GM20431 (cell line): Measurements from ENCODE around the gene PLEKHO2.

Experiments used
- in situ Hi-C: fragments of 300-500 bp; cut with MseI, MboI; formaldehyde crosslinking; loops from one replicate; pipeline ENCODE4 v1.15.0; 2020; ENCODE audit warnings: low sequenced_read_pairs; ENCODE audit not compliant: unreplicated experiment

PLEKHO2 gene

DNA sequence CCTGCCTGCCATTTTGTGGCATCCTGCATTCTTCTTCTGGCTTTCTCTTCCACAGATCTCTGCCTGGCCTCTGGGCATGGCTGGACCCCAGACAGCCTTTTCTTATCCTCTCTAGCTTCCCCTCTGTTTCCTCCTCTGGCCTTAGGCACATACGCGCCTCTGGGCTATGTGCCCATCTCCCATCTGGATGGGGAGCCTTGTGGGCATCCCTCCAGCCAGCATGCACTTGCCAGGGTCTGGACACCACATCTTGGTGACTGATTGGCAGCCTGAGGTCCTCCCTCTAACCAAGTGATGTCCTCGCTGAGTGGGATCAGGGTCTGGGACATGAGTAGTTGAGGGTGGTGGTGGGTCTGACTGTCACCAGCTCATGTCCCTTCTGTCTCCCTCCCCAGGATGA lies 12.8 kb downstream of the PLEKHO2 start:
- in situ Hi-C loops: no loop called here

DNA sequence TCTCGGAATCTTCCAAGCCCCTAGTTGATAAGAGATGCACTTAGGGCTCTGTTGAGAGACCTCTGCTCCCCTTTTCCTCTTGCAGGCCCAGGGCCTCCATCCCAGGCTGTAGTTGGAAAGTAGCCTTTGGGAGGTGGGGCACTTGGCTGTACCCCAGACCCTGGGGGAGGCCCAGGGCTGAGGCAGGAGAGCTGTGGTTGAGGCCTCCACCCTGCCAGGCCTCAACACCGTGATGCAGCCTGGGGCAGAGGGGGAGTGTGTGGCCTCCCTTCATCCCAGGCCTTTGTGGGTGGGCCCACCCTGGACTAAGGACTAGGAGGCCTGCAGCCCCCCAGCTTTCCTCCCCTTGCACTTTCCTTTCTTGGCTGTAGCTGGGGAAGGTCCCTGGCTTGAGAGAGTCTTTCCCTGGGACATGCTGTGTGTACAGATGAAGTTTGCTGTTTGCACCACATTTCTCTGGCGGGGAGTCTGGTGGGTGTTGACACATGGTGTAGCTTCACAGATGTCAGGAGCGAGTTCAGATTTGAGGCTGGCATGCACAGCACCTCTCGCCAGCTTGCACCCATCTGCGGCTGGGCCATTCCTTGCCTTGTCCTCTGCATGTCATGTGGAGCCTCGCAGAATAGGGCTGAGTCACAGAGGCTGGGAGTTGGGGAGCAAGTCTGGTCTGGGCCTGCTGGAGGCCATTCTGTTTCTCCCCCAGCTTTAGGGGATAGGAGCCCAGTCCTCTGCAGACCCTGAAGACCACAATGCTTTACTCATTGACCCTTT lies 13.7 kb downstream of the PLEKHO2 start:
- in situ Hi-C loops: no loop called here

DNA sequence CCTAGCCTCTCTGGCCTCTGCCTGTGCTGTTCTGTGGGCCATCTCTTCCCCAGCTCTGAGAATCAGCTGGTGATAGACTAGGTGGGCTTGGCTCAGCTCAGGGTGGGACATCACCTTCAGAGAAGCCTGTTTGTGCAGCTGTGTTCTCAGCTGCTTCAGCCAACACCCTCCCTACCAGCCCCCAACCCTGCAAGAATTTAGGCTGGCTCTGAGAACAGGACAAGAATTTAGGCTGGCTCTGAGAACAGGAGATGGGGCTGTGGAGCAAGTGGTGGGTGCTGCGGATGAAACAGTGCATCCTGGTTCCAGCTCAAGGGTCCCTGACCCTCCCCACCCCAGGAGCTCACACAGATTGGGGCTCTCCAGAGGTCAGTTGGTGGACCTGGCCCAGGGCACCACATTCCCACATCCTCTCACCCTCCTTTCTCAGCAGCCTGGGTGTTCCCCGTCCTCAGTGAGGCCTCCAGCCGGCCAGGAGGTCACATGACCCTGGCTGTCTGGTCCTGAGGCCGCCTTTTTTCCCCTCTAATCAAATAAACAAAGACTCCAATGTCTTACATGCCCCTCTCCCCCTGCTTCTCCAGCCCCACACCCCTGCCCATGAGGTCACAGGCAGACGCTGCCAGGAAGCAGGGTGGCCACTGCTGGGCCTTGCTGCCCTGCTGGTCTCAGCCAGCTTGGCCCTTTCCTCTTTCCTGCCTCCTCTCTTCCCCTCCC lies 14.9 kb downstream of the PLEKHO2 start:
- in situ Hi-C loops: no loop called here

GRCh38 chr15:64857421-64857820 lies 15.7 kb downstream of the PLEKHO2 start:
- in situ Hi-C loops: no loop called here

DNA sequence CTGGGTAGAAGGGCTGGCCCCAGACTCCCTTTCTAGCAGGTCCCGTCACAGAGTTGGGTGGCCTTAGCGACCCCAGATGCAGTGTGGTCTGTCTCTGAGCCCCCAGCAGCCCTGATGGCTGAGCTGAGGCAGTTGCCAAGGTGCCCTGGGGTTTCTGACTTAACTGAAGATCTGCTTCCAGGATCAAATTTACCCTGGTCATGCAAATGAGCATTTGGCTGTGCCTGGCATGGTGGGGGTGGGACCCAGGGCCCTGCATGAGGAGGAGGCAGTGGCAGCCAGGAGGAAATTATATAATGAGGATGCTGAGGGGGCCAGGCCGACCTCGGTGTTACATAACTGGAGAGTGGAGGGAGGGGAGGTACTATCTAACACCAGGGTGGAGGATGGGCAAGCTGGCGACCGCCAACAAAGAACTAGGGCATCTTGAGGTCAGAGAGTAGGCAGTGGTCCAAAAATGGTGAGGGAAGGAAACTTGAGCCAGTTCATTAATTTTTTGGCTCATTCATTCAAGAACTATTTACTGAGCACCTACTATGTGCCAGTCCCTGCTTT lies 16.4 kb downstream of the PLEKHO2 start:
- in situ Hi-C loops: no loop called here

DNA sequence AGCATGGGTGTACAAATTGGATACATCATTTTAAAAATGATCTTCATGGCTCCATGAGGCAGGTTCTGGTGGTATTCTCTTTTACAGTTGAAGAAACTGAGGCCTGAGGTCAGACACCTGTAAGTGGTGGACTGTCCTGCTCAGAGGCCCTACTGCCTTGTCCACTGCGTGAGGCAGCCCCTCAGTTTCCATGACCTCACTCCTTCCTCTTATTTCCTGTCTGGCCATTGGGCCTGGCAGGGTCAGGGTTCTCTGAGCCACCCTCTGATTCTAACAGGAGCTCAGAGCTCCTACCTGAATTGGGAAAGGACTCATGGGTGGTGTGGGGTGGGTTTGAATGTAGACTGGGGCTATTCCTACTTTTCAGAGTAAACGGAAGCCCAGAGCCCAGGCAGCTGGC lies 17.5 kb downstream of the PLEKHO2 start:
- in situ Hi-C loops: no loop called here

DNA sequence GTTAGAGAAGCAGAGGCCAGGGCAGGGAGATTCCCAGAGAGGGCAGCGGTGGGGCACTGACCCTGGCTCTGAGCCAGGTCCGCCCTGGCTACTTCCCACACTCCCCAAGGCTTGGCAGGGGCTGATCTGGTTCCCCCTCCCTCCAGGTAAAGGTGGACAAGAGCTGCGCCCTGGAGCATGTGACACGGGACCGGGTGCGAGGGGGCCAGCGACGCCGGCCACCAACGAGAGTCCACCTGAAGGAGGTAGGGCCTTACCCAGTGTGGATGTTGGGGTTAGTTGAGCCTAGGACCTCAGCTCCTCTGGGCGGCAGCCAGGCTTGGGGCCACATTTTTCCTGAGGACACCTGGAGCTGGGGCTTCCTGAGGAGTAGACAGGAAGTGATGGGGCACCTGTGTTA lies 19.6 kb downstream of the PLEKHO2 start:
- in situ Hi-C loops: no loop called here

DNA sequence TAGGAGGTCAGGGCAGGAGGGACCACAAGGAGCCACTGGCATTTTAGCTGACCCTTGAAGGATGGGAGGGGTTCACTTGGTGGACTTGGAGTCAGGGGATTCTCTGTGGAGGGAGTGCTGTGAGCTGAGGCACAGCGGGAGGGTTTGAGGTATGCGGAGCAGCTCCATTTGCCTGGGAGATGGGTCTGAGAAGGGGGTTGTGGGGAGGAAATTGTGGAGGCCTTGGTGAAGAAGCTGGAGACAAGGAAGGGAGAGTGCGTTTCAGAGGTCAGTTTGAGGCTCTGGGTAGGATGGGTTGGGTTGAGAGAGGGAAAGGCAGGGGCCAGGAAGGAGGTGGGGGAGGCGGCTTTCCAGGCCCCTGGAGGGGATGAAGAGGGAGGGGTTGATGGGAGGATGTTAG lies 20.2 kb downstream of the PLEKHO2 start:
- in situ Hi-C loops: no loop called here

- in situ Hi-C loops: no loop called here
These were observed 20.7 kb downstream of the PLEKHO2 start for GRCh38 chr15:64862408-64862807.

GRCh38 chr15:64864068-64864467 lies 22.4 kb downstream of the PLEKHO2 start:
- in situ Hi-C loops: no loop called here

GRCh38 chr15:64865126-64865997 lies 23.6 kb downstream of the PLEKHO2 start:
- in situ Hi-C loops: no loop called here

DNA sequence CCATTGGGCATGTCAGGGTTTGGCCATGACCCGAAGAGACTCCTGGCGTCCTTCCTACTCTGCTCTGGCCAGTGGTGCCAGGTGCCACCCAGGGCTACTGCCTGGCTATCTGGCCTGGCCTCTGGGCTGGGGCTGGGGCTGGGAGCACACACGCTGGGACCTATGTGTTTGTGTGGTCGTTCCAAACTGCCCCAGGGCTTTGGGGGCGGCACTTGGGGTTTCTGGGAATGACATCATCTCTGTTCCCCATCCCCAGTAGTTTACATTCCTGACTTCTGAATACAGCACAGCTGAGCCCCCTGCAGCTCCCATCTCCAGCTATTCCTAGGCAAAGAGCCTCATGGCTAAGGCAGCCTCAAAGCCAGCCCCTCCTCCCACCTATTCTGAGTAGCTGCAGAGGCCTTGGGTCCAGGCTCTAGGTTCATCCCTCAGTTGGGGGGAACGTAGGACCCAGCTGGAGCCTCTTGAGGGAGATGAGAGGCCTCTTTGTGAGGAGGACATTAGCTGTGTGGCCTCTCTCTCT lies 24.3 kb downstream of the PLEKHO2 start:
- in situ Hi-C loops: no loop called here

GRCh38 chr15:64869501-64869900 lies 27.8 kb downstream of the PLEKHO2 start:
- in situ Hi-C loops: no loop called here

DNA sequence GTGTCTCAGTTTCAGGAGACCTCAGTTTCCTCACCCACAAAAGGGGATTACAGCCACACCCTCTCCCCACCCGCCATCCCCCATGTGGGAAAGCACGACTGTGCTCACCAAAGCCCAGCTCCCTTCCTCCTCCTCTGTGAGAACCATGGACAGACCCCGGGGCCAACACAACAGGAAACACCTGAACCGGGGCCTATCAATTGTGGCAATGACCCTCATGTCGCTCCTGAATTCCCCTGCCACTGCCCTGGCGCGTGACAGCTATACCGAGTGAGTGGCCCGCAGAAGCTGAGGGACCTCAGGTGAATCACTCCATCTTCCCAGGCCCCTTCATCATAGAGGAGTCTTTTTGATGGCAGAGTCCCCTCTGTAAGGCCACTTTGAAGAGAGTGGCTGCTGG lies 28.6 kb downstream of the PLEKHO2 start:
- in situ Hi-C loops: no loop called here

DNA sequence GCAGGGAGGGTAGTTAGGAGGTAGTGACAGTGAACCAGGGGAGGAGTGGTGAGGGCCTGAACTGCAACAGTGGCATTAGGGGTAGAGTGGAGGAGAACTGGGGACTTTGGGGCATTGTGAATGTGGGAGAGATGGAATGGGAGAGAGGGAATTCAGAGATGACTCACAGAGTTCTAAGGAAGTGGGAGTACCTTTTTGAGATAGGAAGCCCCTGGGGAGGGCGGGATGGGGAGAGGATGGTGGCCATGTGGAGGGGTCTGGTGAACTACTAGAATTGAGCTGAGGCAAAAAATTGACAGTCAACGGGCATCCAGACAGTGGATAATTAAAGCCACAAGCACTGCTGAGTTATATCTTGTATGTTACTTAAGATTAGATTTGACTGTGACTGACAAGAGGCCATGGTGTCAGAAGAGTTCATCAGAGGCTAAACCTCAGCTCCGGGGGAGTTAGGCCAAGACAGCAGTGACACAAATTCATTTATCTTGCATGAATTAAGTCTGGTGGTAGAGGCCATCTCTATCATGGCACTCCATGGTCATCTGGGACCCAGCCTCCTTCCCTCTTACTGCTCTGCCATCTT lies 34.0 kb downstream of the PLEKHO2 start:
- in situ Hi-C loops: no loop called here

DNA sequence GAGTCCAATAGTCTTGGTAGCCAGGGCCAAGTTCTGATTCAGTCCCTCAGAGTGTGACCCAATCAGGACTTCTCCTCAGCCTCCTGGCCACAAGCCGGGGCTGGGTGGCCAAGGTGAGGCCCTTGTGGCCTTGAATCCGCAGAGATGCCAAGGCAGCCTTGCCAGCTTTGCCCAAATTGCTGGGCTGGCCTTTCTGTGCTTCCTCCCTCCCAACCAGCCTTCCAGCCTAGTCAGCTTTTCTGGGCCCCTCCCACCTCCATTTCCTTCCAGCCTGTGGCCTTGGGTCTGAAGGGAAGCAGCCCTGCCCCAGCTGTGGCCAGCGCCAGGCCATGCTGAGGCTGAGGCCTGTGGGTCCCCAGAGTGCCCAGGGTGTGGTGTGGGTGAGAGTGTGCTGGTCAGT lies 35.7 kb downstream of the PLEKHO2 start:
- in situ Hi-C loops: no loop called here

- in situ Hi-C loops: no loop called here
These were observed 37.0 kb downstream of the PLEKHO2 start for GRCh38 chr15:64878705-64879104.

GRCh38 chr15:64883100-64883581 lies 41.4 kb downstream of the PLEKHO2 start:
- in situ Hi-C loops: no loop called here

DNA sequence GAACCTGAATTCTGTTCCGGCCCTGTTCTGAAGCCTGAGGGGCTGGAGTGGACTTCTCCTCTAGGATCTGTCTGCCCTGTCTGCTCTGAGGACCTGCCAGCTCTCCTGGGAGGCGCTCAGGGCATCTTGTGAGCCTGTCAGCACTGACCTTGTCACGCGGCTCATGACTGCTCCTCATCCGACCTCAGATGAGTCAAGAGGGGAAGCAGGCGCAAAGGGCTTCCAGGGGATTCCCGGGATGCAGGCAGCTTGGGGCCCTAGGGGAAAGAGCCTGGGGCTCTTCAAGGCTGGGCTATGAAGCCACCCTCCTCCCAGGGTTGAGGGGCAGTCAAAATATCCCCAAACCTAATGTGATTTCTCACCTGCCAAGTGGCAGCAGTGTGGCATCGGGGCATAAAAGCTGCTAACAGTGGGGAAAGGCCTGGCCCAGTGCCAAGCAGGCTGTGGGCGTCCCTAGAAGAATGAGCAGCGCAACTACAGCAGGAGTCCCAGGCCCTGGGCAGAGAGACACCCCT lies 42.3 kb downstream of the PLEKHO2 start:
- in situ Hi-C loops: no loop called here

GRCh38 chr15:64884679-64885078 lies 43.0 kb downstream of the PLEKHO2 start:
- in situ Hi-C loops: no loop called here
